HFFc6 (cell line): ENCODE measurements around the gene RANBP10. TPM values are rescaled to one million over a fixed set of nuclear protein-coding genes. Genes with fewer than 3 reads are reported as not detected.

ENCODE experiments used
- DNase-seq: peaks from one replicate; pipeline ENCODE4 v3.0.0-alpha.2; 2018
- H3K27ac Mint-ChIP-seq: 2 replicates; pipeline ENCODE4 v1.8.0; 2020; ENCODE audit warnings: mild to moderate bottlenecking, mixed read lengths
- H3K27me3 Mint-ChIP-seq: 2 replicates; pipeline ENCODE4 v1.8.0; 2021; ENCODE audit warnings: mild to moderate bottlenecking, moderate library complexity, mixed read lengths; ENCODE audit not compliant: insufficient read depth
- H3K36me3 Mint-ChIP-seq: 2 replicates; pipeline ENCODE4 v1.8.0; 2021; ENCODE audit warnings: low read depth, mixed read lengths
- H3K4me1 Mint-ChIP-seq: 2 replicates; pipeline ENCODE4 v1.8.0; 2020; ENCODE audit warnings: low read depth, mixed read lengths
- H3K4me3 Mint-ChIP-seq: 2 replicates; pipeline ENCODE4 v1.8.0; 2020; ENCODE audit warnings: mild to moderate bottlenecking, moderate library complexity, mixed read lengths
- H3K9me3 Mint-ChIP-seq: 2 replicates; pipeline ENCODE4 v1.8.0; 2020; ENCODE audit warnings: mild to moderate bottlenecking, mixed read lengths
- total RNA-seq, 6 experiments: library from RNA; stranded (reverse); fragmentation: NEBNext Ultra II Directional; extraction: Animal tissue kit (Norgen Biotek cat#: 25700); gene quantifications; 2 replicates in 1 of 6; 3 replicates in 5 of 6; pipeline ENCODE4 v1.2.3, GENCODE V29; 2021
- TF ChIP-seq, protein P1 (sequence below): fragments of 200-600 bp; sonication (generic); IDR thresholded peaks from 2 replicates; pipeline ENCODE4 v1.5.0; 2021; ENCODE audit warnings: antibody characterized with exemption, mild to moderate bottlenecking

The RANBP10 gene
- total RNA-seq, 6 experiments from 2014 or later: 11.5 to 15.6 (median 12.8) TPM

DNA sequence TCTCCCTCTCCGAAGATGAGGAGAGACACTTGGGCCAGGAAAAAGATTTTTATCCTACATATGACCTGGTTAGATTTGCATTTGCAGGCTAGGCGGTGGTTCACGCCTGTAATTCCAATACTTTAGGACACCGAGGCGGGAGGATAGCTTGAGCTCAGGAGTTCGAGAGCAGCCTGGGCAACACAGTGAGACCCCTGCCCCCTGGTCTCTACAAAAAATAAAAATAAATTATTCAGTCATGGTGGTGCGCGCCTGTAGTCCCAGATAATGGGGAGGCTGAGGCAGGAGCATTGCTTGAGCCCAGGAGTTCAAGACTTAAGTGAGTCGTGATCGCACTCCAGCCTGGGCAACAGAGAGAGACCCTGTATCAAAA is 27.9 kb upstream of the RANBP10 start:
- peaks cover 11% of the 10 kb centered on the region; the same call in 1 of the 2 replicates for H3K36me3 Mint-ChIP-seq
- peak overlapping the region; percentile 88 for H3K4me3 Mint-ChIP-seq
- no peaks in the 10 kb centered on the region for H3K9me3 Mint-ChIP-seq
- H3K4me1 Mint-ChIP-seq: peaks cover 15% of the 10 kb centered on the region
- DNase-seq: no peak
- TF ChIP-seq, protein P1, sequence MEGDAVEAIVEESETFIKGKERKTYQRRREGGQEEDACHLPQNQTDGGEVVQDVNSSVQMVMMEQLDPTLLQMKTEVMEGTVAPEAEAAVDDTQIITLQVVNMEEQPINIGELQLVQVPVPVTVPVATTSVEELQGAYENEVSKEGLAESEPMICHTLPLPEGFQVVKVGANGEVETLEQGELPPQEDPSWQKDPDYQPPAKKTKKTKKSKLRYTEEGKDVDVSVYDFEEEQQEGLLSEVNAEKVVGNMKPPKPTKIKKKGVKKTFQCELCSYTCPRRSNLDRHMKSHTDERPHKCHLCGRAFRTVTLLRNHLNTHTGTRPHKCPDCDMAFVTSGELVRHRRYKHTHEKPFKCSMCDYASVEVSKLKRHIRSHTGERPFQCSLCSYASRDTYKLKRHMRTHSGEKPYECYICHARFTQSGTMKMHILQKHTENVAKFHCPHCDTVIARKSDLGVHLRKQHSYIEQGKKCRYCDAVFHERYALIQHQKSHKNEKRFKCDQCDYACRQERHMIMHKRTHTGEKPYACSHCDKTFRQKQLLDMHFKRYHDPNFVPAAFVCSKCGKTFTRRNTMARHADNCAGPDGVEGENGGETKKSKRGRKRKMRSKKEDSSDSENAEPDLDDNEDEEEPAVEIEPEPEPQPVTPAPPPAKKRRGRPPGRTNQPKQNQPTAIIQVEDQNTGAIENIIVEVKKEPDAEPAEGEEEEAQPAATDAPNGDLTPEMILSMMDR: no peak
- no peak overlapping the region for H3K27ac Mint-ChIP-seq
- 0 out of 2 replicates have a peak, but pooled peaks cover under 1% of the 10 kb centered on the region for H3K27me3 Mint-ChIP-seq

GRCh38 chr16:67833415-67834241 is 27.3 kb upstream of the RANBP10 start:
- H3K9me3 Mint-ChIP-seq: no peaks in the 10 kb centered on the region
- H3K4me1 Mint-ChIP-seq: peaks cover 15% of the 10 kb centered on the region
- DNase-seq: peak; percentile 86
- peaks cover 3% of the 10 kb centered on the region; the same call in 1 of the 2 replicates for H3K27me3 Mint-ChIP-seq
- H3K4me3 Mint-ChIP-seq: peak overlapping the region; percentile 88
- H3K36me3 Mint-ChIP-seq: peaks cover 11% of the 10 kb centered on the region; the same call in 1 of the 2 replicates
- TF ChIP-seq, protein P1: no peak
- H3K27ac Mint-ChIP-seq: peak overlapping the region; percentile 91

DNA sequence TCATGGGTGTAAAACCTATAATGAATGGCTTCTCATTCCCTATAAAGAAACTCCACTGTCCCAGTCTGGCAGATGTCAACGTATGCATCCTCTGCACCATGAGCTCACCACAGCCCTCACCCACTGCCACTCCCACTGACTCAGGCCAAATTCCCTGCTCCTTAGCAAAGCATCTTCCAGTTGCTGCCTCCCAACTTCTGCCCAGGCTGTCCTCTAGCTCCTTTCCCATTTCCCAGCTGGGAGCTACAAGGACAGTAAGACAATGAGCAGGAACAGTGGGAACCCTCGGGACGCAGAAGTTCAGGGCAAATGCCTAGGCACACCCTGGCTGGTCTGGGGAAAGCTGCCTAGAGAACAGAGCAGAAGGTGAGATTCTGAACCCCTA is 26.7 kb upstream of the RANBP10 start:
- Mint-ChIP-seq H3K9me3 (no peaks in the 10 kb centered on the region), H3K27ac (peak overlapping the region; percentile 91), H3K4me1 (peaks cover 15% of the 10 kb centered on the region), H3K27me3 (peaks cover 3% of the 10 kb centered on the region; the same call in 1 of the 2 replicates), H3K36me3 (peaks cover 11% of the 10 kb centered on the region; the same call in 1 of the 2 replicates), H3K4me3 (peak overlapping the region; percentile 88)
- DNase-seq: peak; percentile 85
- TF ChIP-seq, protein P1: no peak

GRCh38 chr16:67828651-67829050 is 22.3 kb upstream of the RANBP10 start:
- Mint-ChIP-seq H3K36me3 (peaks cover 15% of the 10 kb centered on the region; the same call in 1 of the 2 replicates), H3K9me3 (no peaks in the 10 kb centered on the region), H3K27ac (no peak overlapping the region), H3K4me1 (peaks cover 9% of the 10 kb centered on the region), H3K4me3 (no peak overlapping the region), H3K27me3 (peaks cover 6% of the 10 kb centered on the region; the same call in 1 of the 2 replicates)
- DNase-seq: no peak
- TF ChIP-seq, protein P1: no peak

GRCh38 chr16:67825906-67826305 is 19.5 kb upstream of the RANBP10 start:
- no peaks in the 10 kb centered on the region for H3K9me3 Mint-ChIP-seq
- TF ChIP-seq, protein P1: no peak

More at GRCh38 chr16:67825906-67826305, 19.5 kb upstream of the RANBP10 start:
- Mint-ChIP-seq H3K4me3 (no peak overlapping the region), H3K27ac (no peak overlapping the region), H3K27me3 (peaks cover 6% of the 10 kb centered on the region; the same call in 1 of the 2 replicates), H3K36me3 (peaks cover 11% of the 10 kb centered on the region; the same call in 1 of the 2 replicates), H3K4me1 (peaks cover 11% of the 10 kb centered on the region)
- DNase-seq: no peak
